22Rv1 (cell line): ENCODE measurements around the gene MACF1.

Experiments used
- ZFX ChIP-seq: fragments of 450-650 bp; IDR thresholded peaks from 2 replicates; pipeline ENCODE4 v1.6.1; 2017; ENCODE audit warnings: antibody characterized with exemption, borderline replicate concordance
- TF ChIP-seq, protein P1 (sequence below): fragments of 450-650 bp; IDR thresholded peaks from 2 replicates; pipeline ENCODE4 v1.5.1; 2017; ENCODE audit warnings: mild to moderate bottlenecking

- TF ChIP-seq, protein P1, sequence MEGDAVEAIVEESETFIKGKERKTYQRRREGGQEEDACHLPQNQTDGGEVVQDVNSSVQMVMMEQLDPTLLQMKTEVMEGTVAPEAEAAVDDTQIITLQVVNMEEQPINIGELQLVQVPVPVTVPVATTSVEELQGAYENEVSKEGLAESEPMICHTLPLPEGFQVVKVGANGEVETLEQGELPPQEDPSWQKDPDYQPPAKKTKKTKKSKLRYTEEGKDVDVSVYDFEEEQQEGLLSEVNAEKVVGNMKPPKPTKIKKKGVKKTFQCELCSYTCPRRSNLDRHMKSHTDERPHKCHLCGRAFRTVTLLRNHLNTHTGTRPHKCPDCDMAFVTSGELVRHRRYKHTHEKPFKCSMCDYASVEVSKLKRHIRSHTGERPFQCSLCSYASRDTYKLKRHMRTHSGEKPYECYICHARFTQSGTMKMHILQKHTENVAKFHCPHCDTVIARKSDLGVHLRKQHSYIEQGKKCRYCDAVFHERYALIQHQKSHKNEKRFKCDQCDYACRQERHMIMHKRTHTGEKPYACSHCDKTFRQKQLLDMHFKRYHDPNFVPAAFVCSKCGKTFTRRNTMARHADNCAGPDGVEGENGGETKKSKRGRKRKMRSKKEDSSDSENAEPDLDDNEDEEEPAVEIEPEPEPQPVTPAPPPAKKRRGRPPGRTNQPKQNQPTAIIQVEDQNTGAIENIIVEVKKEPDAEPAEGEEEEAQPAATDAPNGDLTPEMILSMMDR: no peak
- no peak for TF ChIP-seq ZFX
These were observed 30.0 kb upstream of the MACF1 start for GRCh38 chr1:39174390-39175081.
